Measurements from ENCODE around the gene TUNAR. TPM values are rescaled to one million over a fixed set of nuclear protein-coding genes. Genes with fewer than 3 reads are reported as not detected.

TUNAR gene
- total RNA-seq, 6 donors from 2014 or later = 0.10 TPM; not detected in 5

- Histone ChIP-seq H3K27ac (no peak overlapping the region), H3K4me1 (no peaks in the 10 kb centered on the region), H3K4me3 (no peak overlapping the region), H3K9me3 (no peaks in the 10 kb centered on the region), H3K27me3 (no peaks in the 10 kb centered on the region), H3K36me3 (no peaks in the 10 kb centered on the region)
- ATAC-seq (ENCODE audit: low FRiP score in 2 of 2) = no peak
- 61 to 75% methylated on average over 6 of the region's 6 CpGs for WGBS, 2 donors
- peak in 1 of 2 donors; percentile 12 for DNase-seq
- TF ChIP-seq POLR2AphosphoS5 (IDR thresholded peaks at IDR 0.05) = no peak
- no peak for TF ChIP-seq CTCF (IDR thresholded peaks at IDR 0.05)
- no peak for TF ChIP-seq EP300 (IDR thresholded peaks at IDR 0.05)
- no peak for TF ChIP-seq POLR2A (IDR thresholded peaks at IDR 0.05)
These were observed 24.4 kb downstream of the TUNAR start for GRCh38 chr14:95901054-95901453.

GRCh38 chr14:95902273-95902826, 25.7 kb downstream of the TUNAR start:
- Histone ChIP-seq H3K4me1 (no peaks in the 10 kb centered on the region), H3K9me3 (no peaks in the 10 kb centered on the region), H3K27ac (no peak overlapping the region), H3K36me3 (no peaks in the 10 kb centered on the region), H3K4me3 (no peak overlapping the region), H3K27me3 (no peaks in the 10 kb centered on the region)
- 72 to 77% methylated on average over 9 to 10 of the region's 10 CpGs for WGBS, 2 donors
- DNase-seq (peak in 1 of 2 donors; percentile 5), ATAC-seq (ENCODE audit: low FRiP score in 2 of 2) (no peak)
- TF ChIP-seq CTCF (IDR thresholded peaks at IDR 0.05) (no peak), POLR2AphosphoS5 (IDR thresholded peaks at IDR 0.05) (no peak), POLR2A (IDR thresholded peaks at IDR 0.05) (no peak), EP300 (IDR thresholded peaks at IDR 0.05) (no peak)

- H3K27ac ChIP-seq = no peak overlapping the region
- no peaks in the 10 kb centered on the region for H3K36me3 ChIP-seq
- no peak overlapping the region for H3K4me3 ChIP-seq
- no peaks in the 10 kb centered on the region for H3K9me3 ChIP-seq
- peak in 1 of 2 donors; percentile 5 for DNase-seq
- no peaks in the 10 kb centered on the region for H3K4me1 ChIP-seq
- no peak for TF ChIP-seq CTCF (IDR thresholded peaks at IDR 0.05)
- TF ChIP-seq POLR2A (IDR thresholded peaks at IDR 0.05) = no peak
- no peak for TF ChIP-seq POLR2AphosphoS5 (IDR thresholded peaks at IDR 0.05)
- no peak for TF ChIP-seq EP300 (IDR thresholded peaks at IDR 0.05)
- WGBS, 2 donors = 73 to 85% methylated on average over 5 of the region's 5 CpGs
- H3K27me3 ChIP-seq = no peaks in the 10 kb centered on the region
- no peak for ATAC-seq (ENCODE audit: low FRiP score in 2 of 2)
These were observed 26.5 kb downstream of the TUNAR start for GRCh38 chr14:95903165-95903564.

GRCh38 chr14:95903616-95904107, 27.0 kb downstream of the TUNAR start:
- Histone ChIP-seq H3K36me3 (no peaks in the 10 kb centered on the region), H3K4me1 (no peaks in the 10 kb centered on the region), H3K9me3 (no peaks in the 10 kb centered on the region), H3K27ac (no peak overlapping the region), H3K4me3 (no peak overlapping the region), H3K27me3 (no peaks in the 10 kb centered on the region)
- no peak for TF ChIP-seq POLR2AphosphoS5 (IDR thresholded peaks at IDR 0.05)
- TF ChIP-seq CTCF (IDR thresholded peaks at IDR 0.05) = no peak
- TF ChIP-seq EP300 (IDR thresholded peaks at IDR 0.05) = no peak
- no peak for TF ChIP-seq POLR2A (IDR thresholded peaks at IDR 0.05)
- DNase-seq (no peak), ATAC-seq (ENCODE audit: low FRiP score in 2 of 2) (no peak)
- WGBS, 2 donors = 74 to 80% methylated on average over 4 of the region's 4 CpGs

- no peak overlapping the region for H3K4me3 ChIP-seq
- no peak for DNase-seq
- H3K4me1 ChIP-seq = no peaks in the 10 kb centered on the region
- H3K27me3 ChIP-seq = peaks cover 0 to 3% (median 0%) of the 10 kb centered on the region in 4 donors
- H3K36me3 ChIP-seq = no peaks in the 10 kb centered on the region
- H3K27ac ChIP-seq = no peak overlapping the region
- no peaks in the 10 kb centered on the region for H3K9me3 ChIP-seq
- no peak for ATAC-seq (ENCODE audit: low FRiP score in 2 of 2)
- WGBS, 2 donors = 63 to 77% methylated on average over 4 of the region's 4 CpGs
- TF ChIP-seq CTCF (IDR thresholded peaks at IDR 0.05) (no peak), POLR2AphosphoS5 (IDR thresholded peaks at IDR 0.05) (no peak), POLR2A (IDR thresholded peaks at IDR 0.05) (no peak), EP300 (IDR thresholded peaks at IDR 0.05) (no peak)
These were observed 30.0 kb downstream of the TUNAR start for GRCh38 chr14:95906591-95906990.

All from upper lobe of left lung (tissue), 6 donors.